Measurements from ENCODE around the gene MB21D2.

Gene MB21D2

GRCh38 chr3:192848371-192849233 lies 69.1 kb downstream of the MB21D2 start:
- TF ChIP-seq TEAD4 (IDR thresholded peaks at IDR 0.05) (no peak), EP300 (IDR thresholded peaks at IDR 0.05; ENCODE audit: borderline replicate concordance) (no peak), YY1 (IDR thresholded peaks at IDR 0.05; ENCODE audit: low read depth) (no peak), RAD21 (IDR thresholded peaks at IDR 0.05; ENCODE audit: low read depth) (no peak), CREB1 (IDR thresholded peaks at IDR 0.05; ENCODE audit: low read depth) (no peak), NFIC (IDR thresholded peaks at IDR 0.05) (no peak), CEBPB (IDR thresholded peaks at IDR 0.05) (no peak), EGR1 (IDR thresholded peaks at IDR 0.05) (no peak), TAF1 (IDR thresholded peaks at IDR 0.05; ENCODE audit: low read depth) (no peak), TCF12 (IDR thresholded peaks at IDR 0.05; ENCODE audit: low read depth) (no peak), FOXM1 (IDR thresholded peaks at IDR 0.05; ENCODE audit: borderline replicate concordance, low read depth) (no peak)
- TF ChIP-seq, protein P1, sequence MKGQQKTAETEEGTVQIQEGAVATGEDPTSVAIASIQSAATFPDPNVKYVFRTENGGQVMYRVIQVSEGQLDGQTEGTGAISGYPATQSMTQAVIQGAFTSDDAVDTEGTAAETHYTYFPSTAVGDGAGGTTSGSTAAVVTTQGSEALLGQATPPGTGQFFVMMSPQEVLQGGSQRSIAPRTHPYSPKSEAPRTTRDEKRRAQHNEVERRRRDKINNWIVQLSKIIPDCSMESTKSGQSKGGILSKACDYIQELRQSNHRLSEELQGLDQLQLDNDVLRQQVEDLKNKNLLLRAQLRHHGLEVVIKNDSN (IDR thresholded peaks at IDR 0.05) = no peak
- TF ChIP-seq, protein P2, sequence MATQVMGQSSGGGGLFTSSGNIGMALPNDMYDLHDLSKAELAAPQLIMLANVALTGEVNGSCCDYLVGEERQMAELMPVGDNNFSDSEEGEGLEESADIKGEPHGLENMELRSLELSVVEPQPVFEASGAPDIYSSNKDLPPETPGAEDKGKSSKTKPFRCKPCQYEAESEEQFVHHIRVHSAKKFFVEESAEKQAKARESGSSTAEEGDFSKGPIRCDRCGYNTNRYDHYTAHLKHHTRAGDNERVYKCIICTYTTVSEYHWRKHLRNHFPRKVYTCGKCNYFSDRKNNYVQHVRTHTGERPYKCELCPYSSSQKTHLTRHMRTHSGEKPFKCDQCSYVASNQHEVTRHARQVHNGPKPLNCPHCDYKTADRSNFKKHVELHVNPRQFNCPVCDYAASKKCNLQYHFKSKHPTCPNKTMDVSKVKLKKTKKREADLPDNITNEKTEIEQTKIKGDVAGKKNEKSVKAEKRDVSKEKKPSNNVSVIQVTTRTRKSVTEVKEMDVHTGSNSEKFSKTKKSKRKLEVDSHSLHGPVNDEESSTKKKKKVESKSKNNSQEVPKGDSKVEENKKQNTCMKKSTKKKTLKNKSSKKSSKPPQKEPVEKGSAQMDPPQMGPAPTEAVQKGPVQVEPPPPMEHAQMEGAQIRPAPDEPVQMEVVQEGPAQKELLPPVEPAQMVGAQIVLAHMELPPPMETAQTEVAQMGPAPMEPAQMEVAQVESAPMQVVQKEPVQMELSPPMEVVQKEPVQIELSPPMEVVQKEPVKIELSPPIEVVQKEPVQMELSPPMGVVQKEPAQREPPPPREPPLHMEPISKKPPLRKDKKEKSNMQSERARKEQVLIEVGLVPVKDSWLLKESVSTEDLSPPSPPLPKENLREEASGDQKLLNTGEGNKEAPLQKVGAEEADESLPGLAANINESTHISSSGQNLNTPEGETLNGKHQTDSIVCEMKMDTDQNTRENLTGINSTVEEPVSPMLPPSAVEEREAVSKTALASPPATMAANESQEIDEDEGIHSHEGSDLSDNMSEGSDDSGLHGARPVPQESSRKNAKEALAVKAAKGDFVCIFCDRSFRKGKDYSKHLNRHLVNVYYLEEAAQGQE (IDR thresholded peaks at IDR 0.05; ENCODE audit: low read depth) = no peak

DNA sequence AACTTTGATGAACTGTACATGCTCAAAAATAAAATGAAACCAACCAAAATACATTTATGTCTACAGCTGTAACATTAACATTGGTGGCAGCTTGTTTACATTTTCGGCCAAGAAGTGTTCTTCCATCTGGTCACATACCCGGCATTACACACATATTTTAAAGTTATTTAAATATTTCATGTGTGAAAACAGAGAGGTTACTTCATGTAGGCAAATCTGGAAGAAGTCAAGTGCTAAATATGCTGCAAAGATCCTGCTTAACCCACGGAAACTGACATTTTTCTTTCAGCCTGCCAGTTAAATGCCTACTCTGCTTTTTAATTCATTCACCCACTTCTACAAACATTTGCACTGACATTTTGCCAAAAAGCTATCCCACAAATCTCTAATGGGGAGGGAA lies 69.7 kb downstream of the MB21D2 start:
- no peak for TF ChIP-seq NFIC (IDR thresholded peaks at IDR 0.05)
- TF ChIP-seq CREB1 (IDR thresholded peaks at IDR 0.05; ENCODE audit: low read depth) = no peak
- TF ChIP-seq, protein P2 (IDR thresholded peaks at IDR 0.05; ENCODE audit: low read depth) = no peak
- TF ChIP-seq TCF12 (IDR thresholded peaks at IDR 0.05; ENCODE audit: low read depth) = no peak
- TF ChIP-seq, protein P3, sequence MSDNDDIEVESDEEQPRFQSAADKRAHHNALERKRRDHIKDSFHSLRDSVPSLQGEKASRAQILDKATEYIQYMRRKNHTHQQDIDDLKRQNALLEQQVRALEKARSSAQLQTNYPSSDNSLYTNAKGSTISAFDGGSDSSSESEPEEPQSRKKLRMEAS (IDR thresholded peaks at IDR 0.05) = no peak
- TF ChIP-seq, protein P1 (IDR thresholded peaks at IDR 0.05) = no peak
- TF ChIP-seq CEBPB (IDR thresholded peaks at IDR 0.05) = no peak
- no peak for TF ChIP-seq ZBTB7A (IDR thresholded peaks at IDR 0.05; ENCODE audit: low read depth)
- TF ChIP-seq YY1 (IDR thresholded peaks at IDR 0.05; ENCODE audit: low read depth) = no peak
- no peak for TF ChIP-seq TAF1 (IDR thresholded peaks at IDR 0.05; ENCODE audit: low read depth)
- no peak for TF ChIP-seq EGR1 (IDR thresholded peaks at IDR 0.05)
- TF ChIP-seq FOXM1 (IDR thresholded peaks at IDR 0.05; ENCODE audit: borderline replicate concordance, low read depth) = no peak
- TF ChIP-seq RAD21 (IDR thresholded peaks at IDR 0.05; ENCODE audit: low read depth) = no peak
- TF ChIP-seq TEAD4 (IDR thresholded peaks at IDR 0.05) = no peak
- TF ChIP-seq EP300 (IDR thresholded peaks at IDR 0.05; ENCODE audit: borderline replicate concordance) = no peak

DNA sequence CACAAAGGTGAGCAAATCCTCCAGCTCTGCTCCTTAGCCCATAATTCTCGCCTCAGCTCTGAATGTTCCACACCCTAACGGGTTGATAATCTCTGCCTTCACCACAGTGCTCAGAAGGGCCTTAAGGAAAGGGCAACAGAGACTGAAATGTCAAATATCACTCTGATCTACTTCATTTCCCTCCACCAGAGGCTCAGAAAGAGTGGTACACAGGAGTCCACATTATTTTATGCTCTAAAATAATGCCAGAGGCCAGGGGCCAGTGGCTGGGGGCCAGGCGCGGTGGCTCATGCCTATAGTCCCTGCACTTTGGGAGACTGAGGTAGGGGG lies 72.2 kb downstream of the MB21D2 start:
- TF ChIP-seq TCF12 (IDR thresholded peaks at IDR 0.05; ENCODE audit: low read depth) (no peak), RAD21 (IDR thresholded peaks at IDR 0.05; ENCODE audit: low read depth) (no peak)
- TF ChIP-seq, protein P1 (IDR thresholded peaks at IDR 0.05) = no peak

- TF ChIP-seq, protein P3 (IDR thresholded peaks at IDR 0.05) = no peak
- TF ChIP-seq EP300 (IDR thresholded peaks at IDR 0.05; ENCODE audit: borderline replicate concordance) (no peak), CEBPB (IDR thresholded peaks at IDR 0.05) (no peak), TCF12 (IDR thresholded peaks at IDR 0.05; ENCODE audit: low read depth) (no peak), FOXM1 (IDR thresholded peaks at IDR 0.05; ENCODE audit: borderline replicate concordance, low read depth) (no peak), YY1 (IDR thresholded peaks at IDR 0.05; ENCODE audit: low read depth) (no peak), ZBTB7A (IDR thresholded peaks at IDR 0.05; ENCODE audit: low read depth) (no peak), TEAD4 (IDR thresholded peaks at IDR 0.05) (no peak), NFIC (IDR thresholded peaks at IDR 0.05) (no peak), TAF1 (IDR thresholded peaks at IDR 0.05; ENCODE audit: low read depth) (no peak), CREB1 (IDR thresholded peaks at IDR 0.05; ENCODE audit: low read depth) (no peak), RAD21 (IDR thresholded peaks at IDR 0.05; ENCODE audit: low read depth) (no peak), EGR1 (IDR thresholded peaks at IDR 0.05) (no peak)
- TF ChIP-seq, protein P1 (IDR thresholded peaks at IDR 0.05) = no peak
- TF ChIP-seq, protein P2 (IDR thresholded peaks at IDR 0.05; ENCODE audit: low read depth) = no peak
These were observed 72.7 kb downstream of the MB21D2 start for GRCh38 chr3:192844836-192845525.
